Stimulated activated CD8-positive, alpha-beta memory T cell treated with anti-CD3 and anti-CD28 coated beads, Interleukin-15, amount 100 ng/mL, for 1 hour (primary cell): ENCODE measurements around the gene EDN3.
"Not testable (repeated sequence)": the region's sequence is repeated elsewhere in the genome, so short reads cannot be mapped to it uniquely, and the experiment has no call there.

ENCODE experiments used
- DNase-seq: peaks from one replicate; pipeline ENCODE4 v3.0.0-alpha.2; 2020; ENCODE audit warnings: low read depth

The EDN3 gene

DNA sequence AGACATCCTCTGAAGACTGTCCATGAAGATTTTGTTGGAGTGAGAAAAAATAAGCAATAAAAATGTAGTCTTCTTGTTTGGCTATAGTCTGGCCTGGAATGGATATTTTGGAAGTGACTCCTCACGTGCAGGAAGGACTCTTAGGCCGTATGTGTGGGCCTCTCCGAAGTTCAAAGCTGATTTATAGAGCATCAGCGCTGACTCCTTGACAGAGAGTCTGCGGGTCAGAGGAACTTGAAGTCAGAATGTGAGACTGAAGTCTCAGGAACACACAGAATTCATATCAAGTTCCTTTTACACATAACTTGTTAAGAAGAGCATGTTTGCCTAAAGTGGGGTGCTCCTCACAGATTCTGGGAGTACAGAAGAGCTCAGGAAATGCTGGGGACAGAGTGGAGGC lies 36.1 kb downstream of the EDN3 start:
- DNase-seq: no peak

DNA sequence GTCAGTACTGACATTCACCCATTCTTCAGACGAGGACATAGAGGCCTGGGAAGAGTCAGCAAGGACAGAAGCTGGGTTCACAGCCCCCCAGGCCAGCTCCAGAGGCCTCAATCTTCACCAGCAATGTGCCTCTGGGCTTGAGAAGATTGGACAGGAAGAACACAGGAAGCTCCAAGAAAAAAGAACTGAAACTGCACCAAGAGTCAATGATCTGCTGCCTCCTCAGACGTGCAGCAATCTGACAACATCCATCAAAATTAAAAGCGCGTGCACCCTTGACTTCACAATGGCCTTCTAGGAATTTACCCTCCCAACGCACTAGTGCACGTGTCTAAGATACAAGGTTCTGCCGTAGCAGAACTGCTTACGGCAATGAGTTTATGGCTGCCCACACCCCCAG lies 38.0 kb downstream of the EDN3 start:
- not testable (repeated sequence) for DNase-seq

DNA sequence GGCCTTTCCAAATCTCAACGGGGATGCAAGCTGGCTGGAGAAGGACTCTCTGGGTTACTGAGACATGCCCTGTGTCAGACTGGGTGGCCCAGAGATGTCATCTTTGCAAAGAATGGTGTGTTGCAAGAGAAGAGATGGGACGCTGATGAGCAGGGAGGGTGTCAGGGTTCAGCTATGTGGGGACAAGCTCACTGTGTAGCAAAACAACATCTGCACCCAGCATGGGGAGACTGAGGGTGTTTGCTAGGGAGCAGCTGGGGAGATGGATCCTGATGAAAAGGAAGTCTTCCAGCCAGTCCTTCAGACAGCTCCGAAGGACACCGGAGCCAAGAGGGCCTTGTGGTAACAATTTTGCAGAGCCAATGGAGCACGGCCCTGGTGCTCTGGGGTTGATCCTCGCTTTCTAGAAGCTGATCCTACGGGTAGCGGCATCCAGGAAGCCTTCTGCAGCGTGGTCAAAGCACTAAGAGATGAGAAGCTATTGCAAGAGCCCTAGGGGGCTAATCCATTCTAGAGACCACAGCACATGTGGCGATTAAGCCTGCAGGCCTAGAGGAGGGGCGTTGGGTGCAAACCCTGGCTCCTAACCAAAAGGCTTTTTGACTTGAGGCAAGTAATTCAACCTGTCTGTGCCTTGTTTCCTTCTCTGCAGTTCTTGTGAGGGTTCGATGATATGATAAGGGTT lies 39.9 kb downstream of the EDN3 start:
- no peak for DNase-seq

DNA sequence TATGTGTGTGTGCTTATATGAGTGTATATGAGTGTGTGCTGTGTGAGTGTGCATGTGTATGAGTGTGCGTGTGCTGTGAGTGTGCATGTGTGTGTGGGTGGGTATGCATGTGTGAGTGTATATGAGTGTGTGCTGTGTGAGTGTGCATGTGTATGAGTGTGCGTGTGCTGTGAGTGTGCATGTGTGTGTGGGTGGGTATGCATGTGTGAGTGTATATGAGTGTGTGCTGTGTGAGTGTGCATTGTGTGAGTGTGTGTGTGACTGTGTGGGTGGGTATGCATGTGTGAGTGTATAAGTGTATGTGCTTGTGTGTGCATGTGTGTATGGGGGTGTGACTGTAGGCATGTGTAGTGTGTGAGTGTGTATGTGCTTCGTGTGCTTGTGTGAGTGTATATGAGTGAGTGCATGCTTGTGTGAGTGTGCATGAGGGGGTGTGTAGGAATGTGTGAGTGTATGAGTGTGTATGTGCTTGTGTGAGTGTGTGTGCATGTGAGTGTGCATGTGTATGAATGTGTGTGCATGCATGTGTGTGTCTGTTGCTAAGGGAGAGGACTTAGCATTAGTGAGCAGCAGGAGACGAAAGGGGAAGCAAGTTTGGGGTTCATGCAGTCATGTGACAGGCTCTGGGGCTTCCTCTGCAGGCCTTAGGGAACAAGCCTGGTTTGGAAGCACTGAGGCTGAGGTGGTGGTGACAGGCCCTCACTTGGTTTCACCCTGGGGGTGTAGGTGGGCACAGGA lies 41.0 kb downstream of the EDN3 start:
- DNase-seq: not testable (repeated sequence)

DNA sequence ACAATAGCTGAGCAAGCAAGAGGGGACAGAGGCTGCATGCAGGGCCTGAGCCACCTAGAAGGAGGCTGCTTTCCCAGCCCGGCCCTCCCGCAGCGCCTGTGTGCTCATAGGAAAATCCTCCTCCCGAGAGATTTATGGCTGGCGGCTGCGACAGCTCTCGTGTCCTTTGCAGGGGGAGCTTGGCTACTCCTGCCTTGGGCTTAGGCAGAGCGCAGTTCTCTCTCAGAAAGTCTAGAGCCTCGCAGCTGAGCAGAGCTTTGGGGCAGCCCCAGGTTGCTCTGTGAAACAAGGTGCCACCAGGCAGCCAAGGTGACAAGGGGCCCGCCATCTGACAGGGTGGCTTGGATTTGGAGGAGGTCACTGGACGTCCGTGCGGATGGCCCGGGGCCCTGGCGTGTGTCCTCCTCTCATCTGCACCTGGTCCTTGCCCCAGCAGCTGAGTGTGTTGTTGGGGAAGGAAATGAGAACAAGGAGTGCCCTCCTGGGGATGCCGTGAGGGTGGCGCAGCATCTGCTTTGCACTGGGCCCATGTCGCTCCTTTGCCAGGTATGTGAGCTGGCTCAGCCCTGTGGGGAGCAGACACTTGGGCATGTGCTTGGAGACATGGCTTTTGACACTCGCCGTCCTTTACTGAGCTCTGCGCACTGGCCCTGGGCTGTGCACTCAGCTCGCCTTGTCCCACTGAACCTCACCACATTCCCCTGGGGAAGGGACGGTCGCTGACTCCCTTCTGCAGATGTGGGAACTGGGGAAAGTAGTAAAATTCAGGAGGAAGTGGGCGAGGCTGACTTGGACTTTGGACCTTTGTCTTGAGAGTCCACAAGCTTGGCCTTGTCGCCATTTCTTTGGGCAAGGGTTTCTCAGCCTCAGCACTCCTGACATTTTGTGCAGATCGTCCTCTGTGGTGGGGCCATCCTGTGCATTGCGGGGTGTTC lies 41.9 kb downstream of the EDN3 start:
- no peak for DNase-seq

DNA sequence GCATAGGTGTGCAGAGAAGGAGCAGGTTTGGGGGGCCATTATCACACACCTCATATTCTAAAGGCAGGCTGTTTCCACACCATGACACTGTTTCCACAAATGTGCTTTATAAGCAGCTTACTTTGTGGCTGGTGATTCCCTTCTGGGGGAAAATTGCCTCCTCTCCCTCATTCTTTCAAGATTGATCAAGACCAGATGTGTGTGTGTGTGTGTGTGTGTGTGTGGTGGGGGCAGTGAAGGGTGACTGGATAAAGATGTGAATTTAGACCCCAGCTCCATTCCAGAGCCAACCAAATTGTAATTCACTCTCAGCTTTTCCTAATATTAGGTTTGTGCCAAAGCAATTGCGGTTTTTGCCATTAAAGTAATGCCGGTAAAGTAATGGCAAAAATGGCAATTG lies 45.6 kb downstream of the EDN3 start:
- no peak for DNase-seq

DNA sequence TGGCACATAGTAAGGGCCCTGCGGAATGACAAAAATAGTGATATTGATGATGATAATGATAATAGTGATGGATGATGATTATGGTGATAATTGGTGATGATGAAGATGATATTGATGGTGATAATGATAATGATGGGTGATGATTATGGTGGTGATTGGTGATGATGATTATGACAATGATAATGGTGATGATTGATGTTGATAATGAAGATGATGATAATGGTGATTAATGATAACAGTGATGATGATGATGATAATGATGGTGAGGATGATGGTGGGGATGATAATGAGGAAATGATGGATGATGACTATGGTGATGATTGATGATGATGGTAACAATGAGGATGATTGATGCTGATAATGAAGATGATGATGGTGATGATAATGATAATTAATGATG lies 48.9 kb downstream of the EDN3 start:
- no peak for DNase-seq

DNA sequence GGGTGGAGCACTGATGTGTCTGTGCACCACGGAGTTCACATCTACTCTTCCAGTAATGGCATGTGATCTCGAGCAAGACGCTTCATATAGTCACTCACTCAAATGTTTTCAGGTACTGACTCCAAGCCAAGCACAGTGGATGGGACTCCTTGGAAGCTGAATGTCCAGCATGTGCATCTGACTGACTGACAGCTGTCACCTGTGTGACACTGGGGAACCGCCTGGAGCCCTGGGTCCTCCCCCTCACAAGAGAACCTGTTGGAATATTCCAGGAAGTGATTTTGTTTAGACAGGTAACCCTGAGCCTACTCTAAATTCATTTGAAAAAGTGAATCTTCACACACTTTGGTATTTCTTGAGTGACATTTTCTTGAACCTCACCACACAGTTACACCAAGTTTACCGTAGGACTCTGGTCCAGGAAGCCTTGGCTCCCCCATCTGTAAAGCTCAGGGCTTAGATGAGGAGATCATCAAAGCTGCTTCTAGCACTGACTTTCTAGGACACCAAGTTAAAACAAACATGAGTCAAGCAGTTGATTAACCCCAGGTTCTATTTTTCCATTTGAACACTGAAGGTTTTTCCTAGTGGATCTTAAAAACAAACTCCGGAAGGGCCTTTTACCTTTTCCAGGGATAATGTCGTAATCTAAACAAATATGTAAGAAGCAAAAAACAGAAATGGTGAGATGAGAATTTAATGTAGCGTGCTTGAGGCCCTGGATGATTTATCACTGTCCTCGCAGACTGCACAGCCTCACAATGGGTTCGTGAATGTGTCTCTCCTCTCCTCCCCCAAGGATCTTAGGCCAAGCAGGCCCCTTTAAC lies 50.1 kb downstream of the EDN3 start:
- no peak for DNase-seq

DNA sequence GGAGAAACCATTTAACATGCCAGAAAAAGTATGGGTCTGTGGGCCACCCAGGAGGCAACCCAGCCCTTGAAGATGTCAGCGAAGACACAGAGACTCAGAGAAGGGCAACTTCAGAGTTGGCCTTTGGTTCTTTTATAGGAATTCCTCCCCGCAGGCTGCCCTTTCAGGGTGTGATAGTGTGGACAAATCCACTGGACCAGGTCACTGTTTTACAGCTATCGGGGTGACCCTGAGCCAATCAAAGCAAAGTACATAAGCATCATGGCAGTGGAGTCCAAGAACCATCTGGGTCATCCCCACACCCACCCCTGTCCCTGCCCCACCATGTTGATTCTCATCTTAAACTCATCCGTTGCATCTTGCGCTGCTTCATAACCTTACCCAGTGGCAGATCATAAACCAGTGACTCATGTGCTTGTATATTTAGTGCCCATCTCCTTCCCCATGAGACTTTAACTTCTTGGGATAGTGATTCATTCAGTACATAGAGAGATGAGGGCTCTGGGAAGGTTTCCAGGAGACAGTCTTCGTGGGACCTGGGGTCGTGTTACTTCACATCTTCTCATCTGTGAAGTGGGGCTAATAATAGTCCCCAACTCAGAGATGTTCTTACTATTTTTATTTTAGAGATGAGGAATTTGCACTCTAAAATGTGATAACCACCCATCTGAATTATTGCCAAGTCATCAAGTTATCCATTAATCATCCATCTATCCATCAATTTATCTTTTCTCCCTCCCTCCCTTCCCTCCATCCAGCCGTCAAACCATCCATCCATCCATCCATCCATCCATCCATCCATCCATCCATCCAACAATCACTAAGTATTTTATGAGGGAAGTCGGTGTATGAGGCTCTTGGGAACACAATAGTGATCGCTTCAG lies 51.0 kb downstream of the EDN3 start:
- DNase-seq: no peak

DNA sequence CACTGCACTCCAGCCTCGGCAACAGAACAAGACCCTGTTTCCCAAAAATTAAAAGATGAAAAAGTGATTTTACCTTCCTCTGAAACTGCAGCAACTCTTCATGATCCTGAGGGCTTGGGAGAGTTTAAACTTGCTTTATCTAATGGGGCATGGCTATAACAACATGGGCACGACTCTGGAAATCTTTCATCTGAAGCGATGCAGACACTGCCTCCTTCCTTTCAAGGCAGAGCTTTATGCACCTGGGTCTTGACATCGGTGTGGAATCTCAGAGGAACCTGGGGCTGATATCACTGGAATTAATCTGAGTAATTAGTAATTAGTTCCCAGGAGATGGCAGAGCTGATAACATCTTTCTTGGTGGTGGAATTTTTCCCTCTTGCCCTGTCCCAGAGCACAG lies 52.1 kb downstream of the EDN3 start:
- no peak for DNase-seq

DNA sequence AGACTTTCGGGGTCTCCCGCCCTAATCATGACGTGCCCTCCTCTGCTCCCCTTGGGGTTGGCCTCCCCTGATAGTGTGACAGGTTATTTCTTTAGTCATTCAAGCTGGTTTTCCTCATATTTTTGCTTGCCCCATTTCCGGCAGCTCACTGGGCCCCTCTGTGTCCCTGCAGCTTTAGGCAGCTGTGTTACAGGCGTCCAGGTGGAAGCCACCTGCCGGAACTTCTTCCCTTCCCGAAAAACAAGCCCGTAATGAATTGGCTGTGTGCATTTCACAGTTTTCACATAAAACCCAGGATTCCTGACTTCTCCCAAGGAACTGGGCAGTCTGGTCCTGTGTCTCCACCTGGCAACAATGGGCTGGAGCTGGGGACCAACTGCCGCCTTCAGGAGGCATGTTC lies 52.6 kb downstream of the EDN3 start:
- no peak for DNase-seq

DNA sequence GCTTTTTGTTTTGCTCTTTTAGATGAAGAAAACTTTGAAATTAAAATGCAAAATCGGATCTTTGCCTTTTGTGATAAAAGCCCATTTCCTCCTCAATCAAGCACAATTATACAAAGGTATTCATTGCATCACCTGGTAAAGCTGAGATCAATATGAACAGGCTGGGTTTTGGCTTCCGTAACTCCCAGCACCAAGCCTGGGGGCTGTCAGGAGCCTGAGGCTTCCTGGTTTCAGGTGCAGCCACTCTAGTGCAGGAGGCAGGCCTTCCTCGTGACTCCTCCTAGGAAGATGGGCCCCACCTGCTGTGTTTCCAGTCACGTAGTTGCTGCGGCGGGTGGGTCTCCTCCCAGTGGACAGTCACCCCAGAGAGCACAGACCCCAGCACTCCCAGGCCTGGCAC lies 54.0 kb downstream of the EDN3 start:
- no peak for DNase-seq

DNA sequence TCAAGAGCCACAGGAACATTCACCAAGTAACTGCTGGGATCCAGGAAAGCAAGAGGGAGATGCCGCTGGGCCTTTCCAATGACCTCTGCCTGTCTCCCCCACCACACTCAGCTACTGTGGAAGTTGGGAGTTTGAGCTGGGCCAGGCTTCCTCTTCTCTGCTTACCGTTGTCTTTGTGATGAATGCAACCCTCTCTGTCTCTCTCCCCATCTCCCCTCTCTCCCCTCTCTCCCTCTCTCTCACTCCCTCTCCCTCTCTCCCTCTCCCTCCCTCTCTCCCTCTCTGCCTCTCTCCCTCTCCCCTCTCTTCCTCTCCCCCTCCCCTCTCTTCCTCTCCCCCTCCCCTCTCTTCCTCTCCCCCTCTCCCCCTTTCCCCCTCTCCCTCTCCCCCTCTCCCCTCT lies 54.8 kb downstream of the EDN3 start:
- DNase-seq: no peak

DNA sequence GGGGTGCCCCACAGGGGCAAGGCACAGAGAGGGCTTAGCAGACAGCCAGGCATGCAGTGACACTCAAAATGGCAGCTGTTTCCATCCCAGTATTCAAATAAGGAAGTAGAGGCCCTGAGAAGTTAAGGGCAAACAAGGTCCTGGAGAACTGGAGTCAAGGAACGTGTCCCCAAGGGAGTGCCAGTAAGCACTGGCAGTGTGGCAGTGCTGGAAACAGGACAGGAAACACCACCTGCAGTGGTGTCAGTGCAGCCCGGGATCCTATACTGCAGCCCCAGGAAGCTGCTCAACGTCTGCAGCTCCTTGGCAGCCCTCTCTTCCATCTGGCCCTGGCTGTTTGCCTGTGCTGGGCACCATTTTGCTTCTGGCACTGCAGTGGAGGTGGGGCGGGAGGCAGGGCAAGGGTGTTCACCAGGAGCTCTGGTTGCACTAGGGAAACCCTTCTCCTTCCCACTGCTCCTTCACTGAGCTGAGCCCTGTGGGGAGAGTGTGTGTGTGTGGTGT lies 56.3 kb downstream of the EDN3 start:
- DNase-seq: no peak

DNA sequence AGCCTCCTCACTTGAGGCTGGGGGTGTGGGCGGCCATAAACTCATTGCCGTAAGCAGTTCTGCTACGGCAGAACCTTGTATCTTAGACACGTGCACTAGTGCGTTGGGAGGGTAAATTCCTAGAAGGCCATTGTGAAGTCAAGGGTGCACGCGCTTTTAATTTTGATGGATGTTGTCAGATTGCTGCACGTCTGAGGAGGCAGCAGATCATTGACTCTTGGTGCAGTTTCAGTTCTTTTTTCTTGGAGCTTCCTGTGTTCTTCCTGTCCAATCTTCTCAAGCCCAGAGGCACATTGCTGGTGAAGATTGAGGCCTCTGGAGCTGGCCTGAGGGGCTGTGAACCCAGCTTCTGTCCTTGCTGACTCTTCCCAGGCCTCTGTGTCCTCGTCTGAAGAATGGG lies 58.4 kb downstream of the EDN3 start:
- DNase-seq: not testable (repeated sequence)

DNA sequence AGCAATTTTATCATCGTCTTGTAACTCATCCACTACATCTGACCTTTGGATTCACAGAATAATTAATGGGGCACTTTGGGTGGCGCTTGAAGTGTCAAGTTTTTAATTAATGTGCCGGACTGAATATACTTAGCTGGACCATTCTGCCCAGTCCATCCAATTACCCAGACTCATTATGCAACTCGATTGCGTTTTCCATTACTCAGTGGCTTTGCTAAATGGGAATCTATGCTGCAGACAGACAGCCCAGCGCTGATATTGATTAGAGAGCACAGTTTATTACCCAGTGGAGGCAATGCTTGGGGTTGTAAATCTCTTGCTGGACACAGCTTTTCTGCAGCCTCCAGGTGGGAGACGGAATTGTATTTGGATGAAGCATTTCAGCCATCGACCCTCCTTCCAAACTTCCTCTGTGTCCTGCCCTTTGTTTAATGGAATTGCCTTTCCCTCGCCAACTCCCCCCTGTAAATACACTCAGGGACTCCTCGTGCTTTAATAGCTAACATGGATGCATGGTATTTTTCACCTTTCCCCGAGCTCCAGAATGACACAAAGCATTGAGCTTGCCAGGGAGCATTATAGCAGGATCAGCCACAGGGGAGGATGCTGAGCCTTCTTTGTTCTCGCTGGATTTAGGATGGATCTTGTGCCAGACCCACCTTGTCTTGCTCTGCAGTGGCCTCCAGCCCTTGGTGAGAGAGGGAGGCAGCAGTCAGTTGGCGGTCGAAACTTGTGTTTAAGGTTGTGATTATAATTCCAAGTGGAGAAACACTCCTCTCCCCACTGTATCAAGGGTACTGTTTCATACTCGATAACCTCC lies 59.7 kb downstream of the EDN3 start:
- DNase-seq: no peak

DNA sequence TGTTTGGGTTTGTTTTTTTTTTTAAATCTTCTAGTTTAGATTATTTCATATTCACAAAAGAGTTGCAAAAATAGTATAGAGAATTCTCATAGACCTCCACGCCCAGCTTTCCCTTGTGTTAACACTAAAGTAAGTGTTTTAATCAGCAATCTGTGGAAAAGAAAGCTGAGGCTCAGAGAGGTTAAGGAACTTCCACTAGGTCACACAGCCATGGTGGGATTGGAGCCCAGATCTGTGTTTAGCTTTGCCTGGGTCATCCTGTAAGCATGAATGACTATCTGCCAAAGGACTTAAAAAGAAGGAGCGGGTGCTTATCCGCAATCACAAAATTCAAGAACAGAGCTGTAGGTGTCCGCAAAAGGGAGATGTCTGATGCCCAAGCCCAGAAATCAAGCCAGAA lies 60.5 kb downstream of the EDN3 start:
- no peak for DNase-seq

DNA sequence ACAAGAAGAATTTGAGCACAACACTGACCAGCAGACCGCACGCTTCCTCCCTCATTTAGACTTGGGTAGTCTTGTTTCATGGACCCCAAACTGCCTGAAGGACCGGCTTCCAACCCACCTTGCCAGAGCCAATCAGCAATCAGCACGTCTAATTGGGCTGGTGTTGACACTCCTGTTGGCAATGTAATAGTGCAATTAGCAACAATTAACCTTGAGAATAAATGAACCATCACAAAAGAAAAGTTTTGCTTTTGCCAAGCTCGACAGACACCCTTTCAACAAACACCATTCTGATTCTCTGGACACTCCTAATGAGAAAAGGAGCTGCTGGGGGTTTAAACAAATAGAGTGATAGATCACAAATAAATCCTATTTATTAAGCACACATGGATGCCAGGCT lies 61.0 kb downstream of the EDN3 start:
- DNase-seq: no peak

DNA sequence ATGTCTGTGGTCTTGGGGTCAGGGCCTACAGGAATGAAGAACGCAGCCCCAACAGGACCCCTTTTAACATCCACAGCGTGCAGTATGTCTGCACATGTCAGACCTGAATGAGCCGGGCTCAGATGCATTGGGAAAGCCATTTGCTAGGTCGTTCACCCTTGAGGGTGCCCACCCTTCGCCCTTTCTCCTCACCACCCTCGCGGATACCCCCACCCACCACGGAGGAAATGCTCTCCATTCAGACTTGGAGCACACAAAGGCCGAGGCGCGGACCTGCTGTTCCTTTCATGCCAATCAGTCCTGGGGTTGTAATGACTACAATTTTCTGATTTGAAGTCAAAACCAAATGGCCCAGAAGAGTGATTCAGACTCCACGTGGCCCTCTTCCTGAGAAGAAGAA lies 62.7 kb downstream of the EDN3 start:
- DNase-seq: no peak

DNA sequence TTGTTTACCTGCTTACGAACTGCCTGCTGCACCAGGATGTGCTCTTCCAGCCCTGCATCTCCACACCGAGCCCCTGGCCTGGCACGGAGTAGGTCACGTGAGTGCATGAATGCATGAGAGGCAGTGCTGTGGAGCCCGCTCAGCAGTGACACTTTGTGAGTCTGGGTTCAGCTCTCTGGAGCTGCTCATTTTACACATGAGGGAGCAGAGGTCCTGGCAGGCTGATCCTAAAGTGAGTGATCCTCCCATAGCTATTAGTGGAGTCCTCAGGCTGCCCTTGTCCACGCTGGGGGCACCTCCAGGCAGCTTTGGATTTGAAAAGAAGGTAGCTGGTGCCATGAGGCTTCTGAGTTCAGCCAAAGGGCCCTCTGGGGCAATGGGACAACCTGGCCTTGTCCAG lies 64.2 kb downstream of the EDN3 start:
- no peak for DNase-seq
